ENCODE data around the gene ELMO1.

- TF ChIP-seq YY1 (IDR thresholded peaks at IDR 0.05; ENCODE audit: low read depth, low read length) (no peak), CTCF (IDR thresholded peaks at IDR 0.05 in 2 of 3, conservative IDR thresholded peaks at IDR 0.05 in 1 of 3; ENCODE audit: control insufficient read depth in 2 of 3, extremely low read depth in 1 of 3, insufficient read depth in 1 of 3, low read depth in 3 of 3, low read length in 3 of 3) (no peak), EED (IDR thresholded peaks at IDR 0.05; ENCODE audit: low read depth) (no peak), CHD1 (IDR thresholded peaks at IDR 0.05; ENCODE audit: low read depth, low read length) (no peak), POLR2AphosphoS5 (IDR thresholded peaks at IDR 0.05; ENCODE audit: low read length) (no peak), GABPA (IDR thresholded peaks at IDR 0.05; ENCODE audit: low read depth) (no peak), BCLAF1 (IDR thresholded peaks at IDR 0.05) (no peak), RCOR1 (conservative IDR thresholded peaks at IDR 0.05; ENCODE audit: low read depth, low read length) (no peak), ATF3 (IDR thresholded peaks at IDR 0.05; ENCODE audit: borderline replicate concordance, extremely low read depth, low read depth, low read length) (no peak)
These were observed 625.3 kb downstream of the ELMO1 start for GRCh38 chr7:36823353-36823752.

All from GM12878 (cell line).